HEK293 (cell line): Measurements from ENCODE around the gene GPBP1.

Experiments used
- CTCF ChIA-PET: fragments of 350-600 bp; formaldehyde crosslinking; extraction: SDS; loops from one replicate; lab custom pipeline; 2021; ENCODE audit warnings: antibody characterized with exemption; lab: Yijun Ruan, JAX
- POLR2A ChIA-PET: fragments of 300-600 bp; formaldehyde crosslinking; extraction: SDS; loops from one replicate; lab custom pipeline; 2020; ENCODE audit warnings: antibody characterized with exemption, inconsistent platforms; lab: Yijun Ruan, JAX
- H3K27ac ChIP-seq: fragments of 200-500 bp; sonication (Bioruptor generic); 2 replicates; pipeline ENCODE4 v1.5.1; 2014; ENCODE audit warnings: low read depth, low read length, control low read depth, inconsistent platforms; ENCODE audit errors: extremely low read depth
- H3K36me3 ChIP-seq, 2 experiments: fragments of 200-500 bp in 1 of 2; sonication (Bioruptor generic) in 1 of 2; 1 replicate in 1 of 2; 2 replicates in 1 of 2; pipeline ENCODE4 v1.5.1; 2014 to 2017; ENCODE audit warnings: inconsistent platforms in 2 of 2, low read length in 2 of 2; ENCODE audit not compliant: control insufficient read depth in 2 of 2, insufficient read depth in 1 of 2
- H3K4me1 ChIP-seq: fragments of 200-500 bp; sonication (Bioruptor generic); 2 replicates; pipeline ENCODE4 v1.5.1; 2014; ENCODE audit warnings: mild to moderate bottlenecking, low read length, inconsistent platforms; ENCODE audit not compliant: control insufficient read depth, insufficient read depth
- H3K4me3 ChIP-seq: 2 replicates; pipeline ENCODE4 v1.5.1; 2011; ENCODE audit warnings: low read depth, mild to moderate bottlenecking, control low read depth, low read length, moderate library complexity
- H3K9me3 ChIP-seq: fragments of 200-500 bp; sonication (Bioruptor generic); 2 replicates; pipeline ENCODE4 v1.5.1; 2014; ENCODE audit warnings: low read depth, low read length, inconsistent platforms; ENCODE audit not compliant: control insufficient read depth, insufficient read depth
- BCL11A ChIP-seq: fragments of 450-650 bp; formaldehyde crosslinking; IDR thresholded peaks from 2 replicates; pipeline ENCODE4 v1.5.1; 2016; ENCODE audit warnings: low read depth, missing biosample characterization, missing genetic modification characterization
- EGR2 ChIP-seq: fragments of 450-650 bp; formaldehyde crosslinking; IDR thresholded peaks from 2 replicates; pipeline ENCODE4 v1.5.1; 2016; ENCODE audit warnings: low read depth, missing biosample characterization, missing genetic modification characterization
- ELK4 ChIP-seq: IDR thresholded peaks from 2 replicates; pipeline ENCODE4 v1.6.1; 2011; ENCODE audit warnings: mild to moderate bottlenecking, low read depth, low read length, borderline replicate concordance
- PBX3 ChIP-seq: sonication (generic); formaldehyde crosslinking; IDR thresholded peaks from 2 replicates; pipeline ENCODE4 v1.8.1; 2022; ENCODE audit warnings: mild to moderate bottlenecking, moderate library complexity, missing genetic modification reagents
- PRDM10 ChIP-seq: fragments of 450-650 bp; formaldehyde crosslinking; IDR thresholded peaks from 2 replicates; pipeline ENCODE4 v1.5.1; 2016; ENCODE audit warnings: missing biosample characterization, missing genetic modification characterization
- SALL2 ChIP-seq: fragments of 450-650 bp; formaldehyde crosslinking; IDR thresholded peaks from 2 replicates; pipeline ENCODE4 v1.5.0; 2017; ENCODE audit warnings: missing biosample characterization, mild to moderate bottlenecking, missing genetic modification characterization, borderline replicate concordance
- SP7 ChIP-seq: fragments of 450-650 bp; formaldehyde crosslinking; IDR thresholded peaks from 2 replicates; pipeline ENCODE4 v1.5.1; 2016; ENCODE audit warnings: missing biosample characterization, missing genetic modification characterization
- TCF7L2 ChIP-seq: IDR thresholded peaks from 2 replicates; pipeline ENCODE4 v1.6.1; 2011; ENCODE audit warnings: low read depth, mild to moderate bottlenecking, inconsistent platforms, low read length, moderate library complexity, borderline replicate concordance
- ZBTB48 ChIP-seq: fragments of 450-650 bp; formaldehyde crosslinking; IDR thresholded peaks from 2 replicates; pipeline ENCODE4 v1.5.1; 2016; ENCODE audit warnings: missing biosample characterization, missing genetic modification characterization
- ZIC2 ChIP-seq: fragments of 450-650 bp; formaldehyde crosslinking; IDR thresholded peaks from 2 replicates; pipeline ENCODE4 v1.5.1; 2016; ENCODE audit warnings: missing biosample characterization, missing genetic modification characterization
- ZNF169 ChIP-seq: fragments of 450-650 bp; formaldehyde crosslinking; IDR thresholded peaks from 2 replicates; pipeline ENCODE4 v1.5.1; 2016; ENCODE audit warnings: missing biosample characterization, missing genetic modification characterization
- ZNF211 ChIP-seq: fragments of 450-650 bp; formaldehyde crosslinking; IDR thresholded peaks from 2 replicates; pipeline ENCODE4 v1.5.1; 2016; ENCODE audit warnings: low read depth, missing biosample characterization, missing genetic modification characterization
- ZNF239 ChIP-seq: fragments of 450-650 bp; formaldehyde crosslinking; IDR thresholded peaks from 2 replicates; pipeline ENCODE4 v1.5.1; 2016; ENCODE audit warnings: missing biosample characterization, missing genetic modification characterization
- ZNF24 ChIP-seq: fragments of 450-650 bp; formaldehyde crosslinking; IDR thresholded peaks from 2 replicates; pipeline ENCODE4 v1.5.1; 2016; ENCODE audit warnings: missing biosample characterization, missing genetic modification characterization
- ZNF324 ChIP-seq: fragments of 450-650 bp; formaldehyde crosslinking; IDR thresholded peaks from 2 replicates; pipeline ENCODE4 v1.5.1; 2016; ENCODE audit warnings: missing biosample characterization, missing genetic modification characterization
- ZNF366 ChIP-seq: fragments of 450-650 bp; formaldehyde crosslinking; conservative IDR thresholded peaks from 2 replicates; pipeline ENCODE4 v1.5.1; 2016; ENCODE audit warnings: missing biosample characterization, missing genetic modification characterization
- ZNF37A ChIP-seq: fragments of 450-650 bp; IDR thresholded peaks from 2 replicates; pipeline ENCODE4 v1.5.1; 2018; ENCODE audit warnings: missing biosample characterization, missing genetic modification characterization
- ZNF398 ChIP-seq: fragments of 450-650 bp; formaldehyde crosslinking; IDR thresholded peaks from 2 replicates; pipeline ENCODE4 v1.5.1; 2017; ENCODE audit warnings: missing biosample characterization, missing genetic modification characterization
- ZNF513 ChIP-seq: fragments of 450-650 bp; IDR thresholded peaks from 2 replicates; pipeline ENCODE4 v1.5.1; 2018; ENCODE audit warnings: missing biosample characterization, missing genetic modification characterization
- ZNF529 ChIP-seq: fragments of 450-650 bp; formaldehyde crosslinking; IDR thresholded peaks from 2 replicates; pipeline ENCODE4 v1.5.1; 2017; ENCODE audit warnings: missing genetic modification characterization, missing biosample characterization; ENCODE audit not compliant: insufficient replicate concordance
- ZNF555 ChIP-seq: fragments of 450-650 bp; formaldehyde crosslinking; conservative IDR thresholded peaks from 2 replicates; pipeline ENCODE4 v1.5.1; 2017; ENCODE audit warnings: missing biosample characterization, mild to moderate bottlenecking, missing genetic modification characterization, inconsistent platforms
- ZNF561 ChIP-seq: fragments of 450-650 bp; IDR thresholded peaks from 2 replicates; pipeline ENCODE4 v1.5.1; 2018; ENCODE audit warnings: missing biosample characterization, missing genetic modification characterization, borderline replicate concordance
- ZNF768 ChIP-seq: fragments of 450-650 bp; formaldehyde crosslinking; IDR thresholded peaks from 2 replicates; pipeline ENCODE4 v1.5.1; 2018; ENCODE audit warnings: missing biosample characterization, mild to moderate bottlenecking, missing genetic modification characterization
- ZNF785 ChIP-seq: fragments of 450-650 bp; formaldehyde crosslinking; IDR thresholded peaks from 2 replicates; pipeline ENCODE4 v1.5.1; 2016; ENCODE audit warnings: missing biosample characterization, missing genetic modification characterization
- ZNF843 ChIP-seq: fragments of 450-650 bp; formaldehyde crosslinking; IDR thresholded peaks from 2 replicates; pipeline ENCODE4 v1.5.1; 2016; ENCODE audit warnings: missing biosample characterization, missing genetic modification characterization

Gene GPBP1

GRCh38 chr5:57216714-57217113 lies 42.9 kb downstream of the GPBP1 start (continued):
- no peak for TF ChIP-seq PRDM10 (tag by site-specific recombination)
- TF ChIP-seq ZNF768, result no peak
- TF ChIP-seq ZIC2 (tag by site-specific recombination), result no peak
- TF ChIP-seq ZNF561 (tag by site-specific recombination), result no peak
- no peak for TF ChIP-seq ELK4
- no peak for TF ChIP-seq ZNF37A (tag by site-specific recombination)
- no peak for TF ChIP-seq ZNF843

- no peak overlapping the region for H3K27ac ChIP-seq
- peaks cover 33 to 35% of the 10 kb centered on the region in 2 experiments for H3K36me3 ChIP-seq
- H3K4me1 ChIP-seq, result no peaks in the 10 kb centered on the region
- H3K4me3 ChIP-seq, result no peak overlapping the region
- POLR2A ChIA-PET, result interaction anchor here (0.8 kb wide), 1 partner anchor 11 kb away, joined by 3 read pairs; no protein-coding TSS in a partner anchor
- CTCF ChIA-PET, result interaction anchor here (0.6 to 2.5 kb wide), 9 partner anchors 31 to 956 kb away, joined by 3 to 16 read pairs (median 4); no protein-coding TSS in a partner anchor
- TF ChIP-seq ZNF398 (tag by site-specific recombination) (no peak), ZNF24 (tag by site-specific recombination) (no peak), PBX3 (CRISPR knock-in tag) (no peak), EGR2 (tag by site-specific recombination) (no peak), ZNF324 (tag by site-specific recombination) (no peak), SP7 (no peak), ZNF211 (tag by site-specific recombination) (no peak), BCL11A (no peak), ZNF785 (tag by site-specific recombination) (no peak), ZNF239 (tag by site-specific recombination) (no peak), ZNF529 (tag by site-specific recombination) (no peak), ZNF366 (tag by site-specific recombination) (no peak), ZNF169 (tag by site-specific recombination) (no peak), SALL2 (tag by site-specific recombination) (no peak), ZNF513 (tag by site-specific recombination) (no peak), TCF7L2 (no peak), ZNF555 (tag by site-specific recombination) (no peak), ZBTB48 (no peak)
- no peaks in the 10 kb centered on the region for H3K9me3 ChIP-seq
Observed at GRCh38 chr5:57219386-57219785, 45.5 kb downstream of the GPBP1 start.
